NB4 (cell line): ENCODE measurements around the gene GPC5.

Experiments used
- MYC ChIP-seq: IDR thresholded peaks from 2 replicates; pipeline ENCODE4 v1.6.1; 2011; ENCODE audit warnings: low read depth, low read length
- TF ChIP-seq, protein P1 (sequence below): IDR thresholded peaks from one replicate; pipeline ENCODE4 v1.5.1; 2012; ENCODE audit warnings: low read depth, low read length
- TF ChIP-seq, protein P2 (sequence below): IDR thresholded peaks from 2 replicates; pipeline ENCODE4 v1.6.1; 2011; ENCODE audit warnings: low read depth, low read length

DNA sequence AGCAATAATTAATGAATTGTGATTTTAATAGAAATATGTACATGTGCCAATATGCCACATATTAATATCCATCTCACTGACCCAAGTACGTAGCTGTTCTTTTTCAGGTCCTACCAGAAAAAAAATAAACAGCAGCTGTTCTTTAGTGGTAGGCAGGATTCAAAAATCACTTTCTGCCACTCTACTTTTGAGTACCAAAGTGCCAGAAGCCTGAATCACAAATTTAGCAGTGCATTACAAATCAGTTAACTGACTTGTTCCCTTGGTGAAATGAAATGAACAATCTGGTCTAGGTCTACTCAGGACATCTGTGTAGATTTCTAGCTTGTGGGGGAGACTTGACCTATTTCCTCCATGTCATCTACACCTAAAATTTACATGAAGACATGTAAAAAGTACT is 1052.6 kb downstream of the GPC5 start:
- TF ChIP-seq, protein P1, sequence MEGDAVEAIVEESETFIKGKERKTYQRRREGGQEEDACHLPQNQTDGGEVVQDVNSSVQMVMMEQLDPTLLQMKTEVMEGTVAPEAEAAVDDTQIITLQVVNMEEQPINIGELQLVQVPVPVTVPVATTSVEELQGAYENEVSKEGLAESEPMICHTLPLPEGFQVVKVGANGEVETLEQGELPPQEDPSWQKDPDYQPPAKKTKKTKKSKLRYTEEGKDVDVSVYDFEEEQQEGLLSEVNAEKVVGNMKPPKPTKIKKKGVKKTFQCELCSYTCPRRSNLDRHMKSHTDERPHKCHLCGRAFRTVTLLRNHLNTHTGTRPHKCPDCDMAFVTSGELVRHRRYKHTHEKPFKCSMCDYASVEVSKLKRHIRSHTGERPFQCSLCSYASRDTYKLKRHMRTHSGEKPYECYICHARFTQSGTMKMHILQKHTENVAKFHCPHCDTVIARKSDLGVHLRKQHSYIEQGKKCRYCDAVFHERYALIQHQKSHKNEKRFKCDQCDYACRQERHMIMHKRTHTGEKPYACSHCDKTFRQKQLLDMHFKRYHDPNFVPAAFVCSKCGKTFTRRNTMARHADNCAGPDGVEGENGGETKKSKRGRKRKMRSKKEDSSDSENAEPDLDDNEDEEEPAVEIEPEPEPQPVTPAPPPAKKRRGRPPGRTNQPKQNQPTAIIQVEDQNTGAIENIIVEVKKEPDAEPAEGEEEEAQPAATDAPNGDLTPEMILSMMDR = no peak
- TF ChIP-seq, protein P2, sequence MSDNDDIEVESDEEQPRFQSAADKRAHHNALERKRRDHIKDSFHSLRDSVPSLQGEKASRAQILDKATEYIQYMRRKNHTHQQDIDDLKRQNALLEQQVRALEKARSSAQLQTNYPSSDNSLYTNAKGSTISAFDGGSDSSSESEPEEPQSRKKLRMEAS = no peak
- no peak for TF ChIP-seq MYC
